ENCODE data around the gene WNT7B. TPM values are rescaled to one million over a fixed set of nuclear protein-coding genes. Genes with fewer than 3 reads are reported as not detected.

WNT7B gene
- total and polyA plus RNA-seq, 10 donors: not detected

DNA sequence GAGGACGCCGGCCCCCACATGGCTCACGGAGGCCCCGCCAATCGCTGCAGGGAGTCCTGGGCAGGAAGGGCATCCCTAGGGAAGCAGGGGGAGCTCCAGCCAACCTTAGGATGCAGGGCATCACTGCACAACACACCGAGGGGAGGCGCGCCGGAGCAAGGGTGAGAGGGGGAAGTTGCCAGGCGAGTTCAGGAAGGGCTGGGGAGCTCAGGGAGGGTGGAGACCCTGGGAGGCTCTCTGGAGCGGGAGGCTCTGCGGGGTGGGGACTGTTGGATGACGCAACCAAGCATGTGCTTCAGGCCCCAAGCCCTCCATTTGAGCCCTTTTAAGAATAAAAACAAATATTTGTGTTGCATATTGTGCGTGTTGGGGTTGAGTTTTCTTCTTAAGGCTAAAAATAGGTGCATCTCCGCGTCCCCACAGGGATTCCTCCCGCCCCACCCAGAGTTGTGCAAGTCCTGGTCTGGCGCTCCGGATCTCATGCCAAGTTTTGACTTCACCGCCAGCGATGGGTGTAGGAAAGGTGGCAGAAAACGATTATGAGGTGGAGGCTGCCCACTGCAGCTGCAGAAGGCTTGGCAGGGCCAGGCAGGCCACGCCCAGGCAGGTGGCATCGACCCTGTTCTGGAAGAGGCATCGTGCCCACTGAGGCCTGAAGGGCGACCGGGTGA, 65.2 kb downstream of the WNT7B start:
- DNase-seq: no peak
- intact Hi-C loops (cut with DNase I; ENCODE audit: low total_unique reads): no loop called here
- Histone ChIP-seq H3K36me3 (no peaks in the 10 kb centered on the region), H3K27me3 (replicated peaks in 1 of 7) (peaks cover 0 to 42% (median 3%) of the 10 kb centered on the region in 7 donors), H3K9me3 (peaks cover 0 to 12% (median 4%) of the 10 kb centered on the region in 8 donors), H3K27ac (no peak overlapping the region), H3K4me1 (no peaks in the 10 kb centered on the region), H3K4me3 (no peak overlapping the region)
- TF ChIP-seq, protein P1, sequence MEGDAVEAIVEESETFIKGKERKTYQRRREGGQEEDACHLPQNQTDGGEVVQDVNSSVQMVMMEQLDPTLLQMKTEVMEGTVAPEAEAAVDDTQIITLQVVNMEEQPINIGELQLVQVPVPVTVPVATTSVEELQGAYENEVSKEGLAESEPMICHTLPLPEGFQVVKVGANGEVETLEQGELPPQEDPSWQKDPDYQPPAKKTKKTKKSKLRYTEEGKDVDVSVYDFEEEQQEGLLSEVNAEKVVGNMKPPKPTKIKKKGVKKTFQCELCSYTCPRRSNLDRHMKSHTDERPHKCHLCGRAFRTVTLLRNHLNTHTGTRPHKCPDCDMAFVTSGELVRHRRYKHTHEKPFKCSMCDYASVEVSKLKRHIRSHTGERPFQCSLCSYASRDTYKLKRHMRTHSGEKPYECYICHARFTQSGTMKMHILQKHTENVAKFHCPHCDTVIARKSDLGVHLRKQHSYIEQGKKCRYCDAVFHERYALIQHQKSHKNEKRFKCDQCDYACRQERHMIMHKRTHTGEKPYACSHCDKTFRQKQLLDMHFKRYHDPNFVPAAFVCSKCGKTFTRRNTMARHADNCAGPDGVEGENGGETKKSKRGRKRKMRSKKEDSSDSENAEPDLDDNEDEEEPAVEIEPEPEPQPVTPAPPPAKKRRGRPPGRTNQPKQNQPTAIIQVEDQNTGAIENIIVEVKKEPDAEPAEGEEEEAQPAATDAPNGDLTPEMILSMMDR (IDR thresholded peaks at IDR 0.05 in 8 of 11, conservative IDR thresholded peaks at IDR 0.05 in 3 of 11): no peak
- no peak for TF ChIP-seq POLR2A (IDR thresholded peaks at IDR 0.05)
- TF ChIP-seq POLR2AphosphoS5 (IDR thresholded peaks at IDR 0.05): no peak
- WGBS, 5 donors: 49 to 69% (median 62%) methylated on average over 22 to 27 of the region's 27 CpGs

DNA sequence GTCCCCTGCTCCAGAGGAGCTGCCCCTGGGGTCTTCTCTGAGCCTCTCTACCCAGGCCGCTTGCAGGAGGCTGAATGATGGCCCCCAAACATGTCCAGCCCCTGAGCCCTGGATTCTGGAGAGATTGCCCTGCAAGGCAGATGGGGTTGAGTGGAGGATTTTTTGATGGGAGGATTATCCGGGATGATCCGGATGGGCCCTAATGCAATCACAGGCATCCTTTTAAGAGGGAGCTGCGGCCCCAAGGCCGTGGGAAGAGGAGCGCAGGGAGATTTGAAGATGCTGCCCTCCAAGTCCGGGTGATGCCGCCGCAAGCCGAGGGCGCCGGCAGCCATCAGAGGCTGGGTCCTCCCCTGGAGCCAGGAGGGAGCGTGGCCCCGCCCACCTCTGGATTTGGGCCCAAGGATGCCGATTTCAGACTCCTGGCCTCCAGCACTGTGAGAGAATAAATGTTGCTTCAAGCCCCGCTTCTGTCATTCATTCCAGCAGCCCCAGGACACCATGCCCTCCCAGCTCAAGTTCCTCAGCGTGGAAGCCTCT, 66.0 kb downstream of the WNT7B start:
- peaks cover 0 to 50% (median 8%) of the 10 kb centered on the region in 7 donors for H3K27me3 ChIP-seq (replicated peaks in 1 of 7)
- TF ChIP-seq POLR2A (IDR thresholded peaks at IDR 0.05) (no peak), POLR2AphosphoS5 (IDR thresholded peaks at IDR 0.05) (no peak)
- TF ChIP-seq, protein P1 (IDR thresholded peaks at IDR 0.05 in 8 of 11, conservative IDR thresholded peaks at IDR 0.05 in 3 of 11): no peak
- intact Hi-C loops (cut with DNase I; ENCODE audit: low total_unique reads): no loop called here
- peaks cover 0 to 12% (median 4%) of the 10 kb centered on the region in 8 donors for H3K9me3 ChIP-seq
- WGBS, 5 donors: 69 to 85% (median 82%) methylated on average over 11 to 17 of the region's 17 CpGs
- H3K4me3 ChIP-seq: no peak overlapping the region
- no peak overlapping the region for H3K27ac ChIP-seq
- H3K36me3 ChIP-seq: no peaks in the 10 kb centered on the region
- no peaks in the 10 kb centered on the region for H3K4me1 ChIP-seq
- no peak for DNase-seq

DNA sequence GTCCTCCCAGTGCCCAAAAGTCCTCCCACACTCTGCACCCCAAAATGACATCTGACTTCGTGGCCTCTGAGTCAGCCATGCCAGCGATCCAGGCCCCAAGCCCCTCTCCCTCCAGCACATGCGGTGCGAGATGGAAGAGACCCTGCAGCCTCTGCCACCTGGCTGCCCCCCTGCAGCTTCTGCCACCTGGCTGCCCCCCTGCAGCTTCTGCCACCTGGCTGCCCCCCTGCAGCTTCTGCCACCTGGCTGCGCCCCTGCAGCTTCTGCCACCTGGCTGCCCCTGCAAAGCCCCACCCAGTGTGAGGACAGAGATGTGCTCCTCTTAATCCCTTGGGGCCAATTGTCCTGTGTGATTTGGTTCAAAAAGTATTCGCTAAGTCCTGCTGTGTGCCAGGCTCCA, 68.0 kb downstream of the WNT7B start:
- Histone ChIP-seq H3K9me3 (peaks cover 0 to 3% (median 0%) of the 10 kb centered on the region in 8 donors), H3K27me3 (replicated peaks in 1 of 7) (peaks cover 0 to 68% (median 16%) of the 10 kb centered on the region in 7 donors), H3K4me3 (no peak overlapping the region), H3K27ac (no peak overlapping the region), H3K36me3 (no peaks in the 10 kb centered on the region), H3K4me1 (peaks cover 0 to under 1% (median 0%) of the 10 kb centered on the region in 6 donors)
- no peak for DNase-seq
- no peak for TF ChIP-seq POLR2A (IDR thresholded peaks at IDR 0.05)
- no peak for TF ChIP-seq POLR2AphosphoS5 (IDR thresholded peaks at IDR 0.05)
- TF ChIP-seq, protein P1 (IDR thresholded peaks at IDR 0.05 in 8 of 11, conservative IDR thresholded peaks at IDR 0.05 in 3 of 11): no peak
- 65 to 93% (median 79%) methylated on average over 4 to 6 of the region's 6 CpGs for WGBS, 5 donors
- intact Hi-C loops (cut with DNase I; ENCODE audit: low total_unique reads): no loop called here

DNA sequence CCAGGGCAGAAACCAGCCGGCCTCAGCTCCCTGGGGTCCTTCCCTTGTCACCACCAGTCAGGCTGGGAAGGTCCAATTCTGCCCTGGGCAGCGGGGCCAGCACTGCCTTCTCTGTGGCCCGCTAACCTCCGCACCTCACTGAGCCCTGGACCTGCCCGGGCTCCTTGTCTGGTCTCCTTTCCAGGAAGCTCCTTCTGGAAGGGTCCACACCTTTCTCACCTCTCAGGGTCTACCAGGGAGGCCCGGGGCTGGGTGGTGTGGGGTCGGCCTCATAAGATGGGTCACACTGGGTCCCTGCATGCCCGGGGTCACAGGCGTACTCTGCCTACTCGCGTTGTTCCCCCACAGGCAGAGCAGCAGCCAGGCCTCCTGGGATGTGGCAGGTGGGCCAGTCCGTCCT, 69.0 kb downstream of the WNT7B start:
- H3K36me3 ChIP-seq: no peaks in the 10 kb centered on the region
- WGBS, 5 donors: 73 to 87% (median 84%) methylated on average over 7 to 12 of the region's 12 CpGs
- intact Hi-C loops (cut with DNase I; ENCODE audit: low total_unique reads): no loop called here
- H3K4me1 ChIP-seq: peaks cover 0 to 10% (median 0%) of the 10 kb centered on the region in 6 donors
- TF ChIP-seq POLR2AphosphoS5 (IDR thresholded peaks at IDR 0.05): no peak
- TF ChIP-seq POLR2A (IDR thresholded peaks at IDR 0.05): no peak
- TF ChIP-seq, protein P1 (IDR thresholded peaks at IDR 0.05 in 8 of 11, conservative IDR thresholded peaks at IDR 0.05 in 3 of 11): no peak
- DNase-seq: no peak
- H3K27me3 ChIP-seq (replicated peaks in 1 of 7): peaks cover 0 to 70% (median 22%) of the 10 kb centered on the region in 7 donors
- no peaks in the 10 kb centered on the region for H3K9me3 ChIP-seq
- H3K27ac ChIP-seq: no peak overlapping the region
- H3K4me3 ChIP-seq: no peak overlapping the region

All from spleen (tissue), 11 donors.